22Rv1 (cell line): ENCODE measurements around the gene SLIT3.

Experiments used
- ZFX ChIP-seq: fragments of 450-650 bp; IDR thresholded peaks from 2 replicates; pipeline ENCODE4 v1.6.1; 2017; ENCODE audit warnings: antibody characterized with exemption, borderline replicate concordance
- TF ChIP-seq, protein P1 (sequence below): fragments of 450-650 bp; IDR thresholded peaks from 2 replicates; pipeline ENCODE4 v1.5.1; 2017; ENCODE audit warnings: mild to moderate bottlenecking

GRCh38 chr5:168691891-168692290, 609.0 kb downstream of the SLIT3 start:
- TF ChIP-seq, protein P1, sequence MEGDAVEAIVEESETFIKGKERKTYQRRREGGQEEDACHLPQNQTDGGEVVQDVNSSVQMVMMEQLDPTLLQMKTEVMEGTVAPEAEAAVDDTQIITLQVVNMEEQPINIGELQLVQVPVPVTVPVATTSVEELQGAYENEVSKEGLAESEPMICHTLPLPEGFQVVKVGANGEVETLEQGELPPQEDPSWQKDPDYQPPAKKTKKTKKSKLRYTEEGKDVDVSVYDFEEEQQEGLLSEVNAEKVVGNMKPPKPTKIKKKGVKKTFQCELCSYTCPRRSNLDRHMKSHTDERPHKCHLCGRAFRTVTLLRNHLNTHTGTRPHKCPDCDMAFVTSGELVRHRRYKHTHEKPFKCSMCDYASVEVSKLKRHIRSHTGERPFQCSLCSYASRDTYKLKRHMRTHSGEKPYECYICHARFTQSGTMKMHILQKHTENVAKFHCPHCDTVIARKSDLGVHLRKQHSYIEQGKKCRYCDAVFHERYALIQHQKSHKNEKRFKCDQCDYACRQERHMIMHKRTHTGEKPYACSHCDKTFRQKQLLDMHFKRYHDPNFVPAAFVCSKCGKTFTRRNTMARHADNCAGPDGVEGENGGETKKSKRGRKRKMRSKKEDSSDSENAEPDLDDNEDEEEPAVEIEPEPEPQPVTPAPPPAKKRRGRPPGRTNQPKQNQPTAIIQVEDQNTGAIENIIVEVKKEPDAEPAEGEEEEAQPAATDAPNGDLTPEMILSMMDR, result no peak
- no peak for TF ChIP-seq ZFX
